Adrenal gland (tissue), 5 donors: ENCODE data around the gene ANTKMT.

Experiments
- CTCF ChIP-seq, 6 experiments: fragments of 450-650 bp in 4 of 6; fragments of 200-600 bp in 2 of 6; sonication (generic) in 1 of 6; IDR thresholded peaks; 1 replicate in 5 of 6; 2 replicates in 1 of 6; pipeline versions ENCODE4 v1.5.1 to v1.8.0; 2016 to 2021; ENCODE audit warnings: antibody characterized with exemption in 6 of 6, mild to moderate bottlenecking in 2 of 6, moderate library complexity in 1 of 6
- POLR2A ChIP-seq, 2 donors: fragments of 450-650 bp; IDR thresholded peaks; one replicate each; pipeline ENCODE4 v1.6.1; 2017; ENCODE audit warnings: antibody characterized with exemption in 2 of 2, mild to moderate bottlenecking in 2 of 2, moderate library complexity in 1 of 2
- donor health status: DM: no; HTN: no; CAD: no.

GRCh38 chr16:707062-707538, 13.8 kb upstream of the ANTKMT start:
- TF ChIP-seq CTCF (IDR thresholded peaks at IDR 0.05) (no peak), POLR2A (IDR thresholded peaks at IDR 0.05) (no peak)
